Measurements from ENCODE around the gene NR3C1. TPM values are rescaled to one million over a fixed set of nuclear protein-coding genes. Genes with fewer than 3 reads are reported as not detected.

NR3C1 gene
- polyA plus RNA-seq, 1 donor from 2014 or later: 2.3 TPM

GRCh38 chr5:143347698-143348344 is 55.7 kb downstream of the NR3C1 start:
- no peak overlapping the region for H2AFZ ChIP-seq (ENCODE audit: low read depth, low read length)
- H3K27ac ChIP-seq (ENCODE audit: low read length): no peak overlapping the region
- no peaks in the 10 kb centered on the region for H4K20me1 ChIP-seq (ENCODE audit: insufficient read depth)

GRCh38 chr5:143347046-143347445 is 56.4 kb downstream of the NR3C1 start:
- no peaks in the 10 kb centered on the region for H4K20me1 ChIP-seq (ENCODE audit: insufficient read depth)
- no peaks in the 10 kb centered on the region for H3K36me3 ChIP-seq (ENCODE audit: insufficient read depth, low read length)
- no peak overlapping the region for H3K4me2 ChIP-seq (ENCODE audit: low read length)
- no peak overlapping the region for H3K9ac ChIP-seq (ENCODE audit: low read length)
- H3K27me3 ChIP-seq (ENCODE audit: insufficient read depth, low read depth, low read length): no peaks in the 10 kb centered on the region
- H3K9me3 ChIP-seq (ENCODE audit: low read length): no peaks in the 10 kb centered on the region
- no peaks in the 10 kb centered on the region for H3K9me2 ChIP-seq (ENCODE audit: insufficient read depth, low read length)
- TF ChIP-seq TAF1 (IDR thresholded peaks at IDR 0.05; ENCODE audit: low read depth) (no peak), MXI1 (conservative IDR thresholded peaks at IDR 0.05; ENCODE audit: poor library complexity, severe bottlenecking) (no peak), EZH2 (IDR thresholded peaks at IDR 0.05; ENCODE audit: borderline replicate concordance, insufficient read depth, low read length, poor library complexity, severe bottlenecking) (no peak), SMC3 (conservative IDR thresholded peaks at IDR 0.05; ENCODE audit: poor library complexity) (no peak), EP300 (conservative IDR thresholded peaks at IDR 0.05; ENCODE audit: poor library complexity, severe bottlenecking) (no peak), RAD21 (conservative IDR thresholded peaks at IDR 0.05) (no peak), POLR2AphosphoS5 (IDR thresholded peaks at IDR 0.05) (no peak), REST (IDR thresholded peaks at IDR 0.05; ENCODE audit: borderline replicate concordance) (no peak)
- TF ChIP-seq, protein P1, sequence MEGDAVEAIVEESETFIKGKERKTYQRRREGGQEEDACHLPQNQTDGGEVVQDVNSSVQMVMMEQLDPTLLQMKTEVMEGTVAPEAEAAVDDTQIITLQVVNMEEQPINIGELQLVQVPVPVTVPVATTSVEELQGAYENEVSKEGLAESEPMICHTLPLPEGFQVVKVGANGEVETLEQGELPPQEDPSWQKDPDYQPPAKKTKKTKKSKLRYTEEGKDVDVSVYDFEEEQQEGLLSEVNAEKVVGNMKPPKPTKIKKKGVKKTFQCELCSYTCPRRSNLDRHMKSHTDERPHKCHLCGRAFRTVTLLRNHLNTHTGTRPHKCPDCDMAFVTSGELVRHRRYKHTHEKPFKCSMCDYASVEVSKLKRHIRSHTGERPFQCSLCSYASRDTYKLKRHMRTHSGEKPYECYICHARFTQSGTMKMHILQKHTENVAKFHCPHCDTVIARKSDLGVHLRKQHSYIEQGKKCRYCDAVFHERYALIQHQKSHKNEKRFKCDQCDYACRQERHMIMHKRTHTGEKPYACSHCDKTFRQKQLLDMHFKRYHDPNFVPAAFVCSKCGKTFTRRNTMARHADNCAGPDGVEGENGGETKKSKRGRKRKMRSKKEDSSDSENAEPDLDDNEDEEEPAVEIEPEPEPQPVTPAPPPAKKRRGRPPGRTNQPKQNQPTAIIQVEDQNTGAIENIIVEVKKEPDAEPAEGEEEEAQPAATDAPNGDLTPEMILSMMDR (IDR thresholded peaks at IDR 0.05; ENCODE audit: poor library complexity, severe bottlenecking): no peak
- H3K27ac ChIP-seq (ENCODE audit: low read length): no peak overlapping the region
- no peak overlapping the region for H3K4me3 ChIP-seq (ENCODE audit: low read length)
- no peaks in the 10 kb centered on the region for H3F3A ChIP-seq (ENCODE audit: insufficient read depth, low read length, poor library complexity, severe bottlenecking)
- no peak overlapping the region for H2AFZ ChIP-seq (ENCODE audit: low read depth, low read length)
- no peaks in the 10 kb centered on the region for H3K79me2 ChIP-seq (replicated peaks; ENCODE audit: insufficient read depth, low read length)

More at GRCh38 chr5:143347698-143348344, 55.7 kb downstream of the NR3C1 start:
- no peaks in the 10 kb centered on the region for H3K79me2 ChIP-seq (replicated peaks; ENCODE audit: insufficient read depth, low read length)
- H3K4me2 ChIP-seq (ENCODE audit: low read length): no peak overlapping the region
- no peak for TF ChIP-seq TAF1 (IDR thresholded peaks at IDR 0.05; ENCODE audit: low read depth)
- TF ChIP-seq, protein P1 (IDR thresholded peaks at IDR 0.05; ENCODE audit: poor library complexity, severe bottlenecking): no peak
- no peak for TF ChIP-seq RAD21 (conservative IDR thresholded peaks at IDR 0.05)
- TF ChIP-seq EZH2 (IDR thresholded peaks at IDR 0.05; ENCODE audit: borderline replicate concordance, insufficient read depth, low read length, poor library complexity, severe bottlenecking): no peak
- TF ChIP-seq POLR2AphosphoS5 (IDR thresholded peaks at IDR 0.05): no peak
- no peak for TF ChIP-seq SMC3 (conservative IDR thresholded peaks at IDR 0.05; ENCODE audit: poor library complexity)
- TF ChIP-seq MXI1 (conservative IDR thresholded peaks at IDR 0.05; ENCODE audit: poor library complexity, severe bottlenecking): no peak
- TF ChIP-seq EP300 (conservative IDR thresholded peaks at IDR 0.05; ENCODE audit: poor library complexity, severe bottlenecking): no peak
- H3K27me3 ChIP-seq (ENCODE audit: insufficient read depth, low read depth, low read length): no peaks in the 10 kb centered on the region
- H3K9ac ChIP-seq (ENCODE audit: low read length): no peak overlapping the region
- no peak overlapping the region for H3K4me3 ChIP-seq (ENCODE audit: low read length)
- H3K9me2 ChIP-seq (ENCODE audit: insufficient read depth, low read length): no peaks in the 10 kb centered on the region
- no peaks in the 10 kb centered on the region for H3K9me3 ChIP-seq (ENCODE audit: low read length)
- H3F3A ChIP-seq (ENCODE audit: insufficient read depth, low read length, poor library complexity, severe bottlenecking): no peaks in the 10 kb centered on the region
- no peaks in the 10 kb centered on the region for H3K36me3 ChIP-seq (ENCODE audit: insufficient read depth, low read length)

Data from neural cell (in vitro differentiated cells).